Left lung (tissue), 10 donors: ENCODE measurements around the gene NFIC. TPM values are rescaled to one million over a fixed set of nuclear protein-coding genes. Genes with fewer than 3 reads are reported as not detected.
"Not testable (repeated sequence)": the region's sequence is repeated elsewhere in the genome, so short reads cannot be mapped to it uniquely, and the experiment has no call there.

Source experiments
- ATAC-seq: fragments of 200-7000 bp; cut with Tn5 transposase; one replicate; pipeline ENCODE4 v1.9.1; 2020; ENCODE audit warnings: moderate library complexity
- DNase-seq, 4 donors: peaks; one replicate each; pipeline ENCODE4 v3.0.0-alpha.2; 2013 to 2020
- H3K27ac ChIP-seq, 2 donors: fragments of 200-600 bp; sonication (generic) in 1 of 2; one replicate each; pipeline versions ENCODE4 v1.5.0 to v1.8.0; 2020 to 2021
- H3K27me3 ChIP-seq, 2 donors: fragments of 200-600 bp; sonication (generic) in 1 of 2; one replicate each; pipeline versions ENCODE4 v1.5.0 to v1.8.0; 2020 to 2021
- H3K36me3 ChIP-seq, 2 donors: fragments of 200-600 bp; sonication (generic) in 1 of 2; one replicate each; pipeline versions ENCODE4 v1.5.0 to v1.8.0; 2020 to 2021
- H3K4me1 ChIP-seq, 2 donors: fragments of 200-600 bp; one replicate each; pipeline ENCODE4 v1.8.0; 2021
- H3K4me3 ChIP-seq, 2 donors: fragments of 200-600 bp; sonication (generic) in 1 of 2; one replicate each; pipeline versions ENCODE4 v1.5.0 to v1.8.0; 2020 to 2021; ENCODE audit warnings: mild to moderate bottlenecking in 1 of 2
- H3K9me3 ChIP-seq, 2 donors: fragments of 200-600 bp; sonication (generic) in 1 of 2; one replicate each; pipeline versions ENCODE4 v1.5.0 to v1.8.0; 2020 to 2021
- CTCF ChIP-seq, 2 donors: fragments of 200-600 bp; sonication (generic) in 1 of 2; IDR thresholded peaks; one replicate each; pipeline versions ENCODE4 v1.5.0 to v1.8.0; 2021; ENCODE audit warnings: antibody characterized with exemption in 2 of 2
- intact Hi-C, 2 donors: fragments of 100-400 bp; cut with DNase I; formaldehyde crosslinking; loops; one replicate each; pipeline versions ENCODE4 v1.11.2 to v1.14.2; 2022
- polyA plus RNA-seq, 6 donors: library from polyadenylated mRNA; unstranded; fragments of 120-200 nt; gene quantifications; one replicate each; pipeline ENCODE4 v1.2.1, GENCODE V29; 2013; ENCODE audit not compliant: insufficient read length in 6 of 6
- total RNA-seq, 2 donors: library from RNA; stranded (reverse); fragmentation: NEBNext Ultra II Directional; extraction: Animal tissue kit (Norgen Biotek cat#: 25700); gene quantifications; one replicate each; pipeline ENCODE4 v1.2.1, GENCODE V29; 2021
- donor health status: DM: no; HTN: yes; CAD: no.
- donor health status: DM: no; HTN: no; CAD: no.

Gene NFIC
- total and polyA plus RNA-seq, 8 donors = 37.2 to 163 (median 55.7) TPM

DNA sequence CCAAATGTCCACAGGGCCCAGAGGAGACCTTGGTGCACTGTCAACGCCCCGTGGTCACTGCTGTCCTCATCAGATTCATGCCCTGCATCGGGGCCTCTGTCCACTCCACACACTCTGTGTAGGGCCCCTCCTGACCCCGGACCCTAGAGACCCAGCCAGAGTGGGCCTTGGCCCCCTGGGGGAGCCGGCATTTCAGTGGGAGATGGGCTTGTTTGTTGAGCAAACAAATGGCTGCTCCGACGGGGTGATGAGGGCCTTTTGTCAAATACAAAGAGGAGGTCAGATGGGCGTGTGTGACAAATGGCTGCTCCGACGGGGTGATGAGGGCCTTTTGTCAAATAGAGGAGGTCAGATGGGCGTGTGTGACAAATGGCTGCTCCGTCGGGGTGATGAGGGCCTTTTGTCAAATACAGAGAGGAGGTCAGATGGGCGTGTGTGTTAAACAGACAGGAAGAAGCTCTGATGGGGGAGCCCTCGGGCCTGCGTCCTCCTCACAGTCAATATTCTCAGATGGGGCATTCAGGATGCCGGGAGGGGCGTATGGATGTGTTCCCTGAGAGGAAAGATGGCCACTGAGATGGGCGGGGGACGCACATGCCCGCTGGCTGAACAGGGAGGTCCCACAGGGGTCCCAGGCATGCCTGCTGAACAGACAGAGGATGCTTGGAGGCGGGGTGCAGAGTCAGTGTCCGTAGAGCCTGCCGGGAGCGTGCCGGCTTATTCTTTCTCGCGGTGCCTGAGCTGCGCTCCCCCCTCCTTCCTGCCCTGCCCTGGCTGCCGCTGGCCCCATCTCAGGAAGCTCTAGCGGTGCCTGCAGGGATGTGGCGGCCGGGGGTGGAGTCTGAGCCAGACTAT lies 77.7 kb downstream of the NFIC start:
- no peak for TF ChIP-seq CTCF (IDR thresholded peaks at IDR 0.05)
- peak; percentile 55 for ATAC-seq
- Histone ChIP-seq H3K36me3 (peaks cover 0 to 86% of the 10 kb centered on the region in 2 donors), H3K4me3 (no peak overlapping the region), H3K27me3 (no peaks in the 10 kb centered on the region), H3K9me3 (no peaks in the 10 kb centered on the region), H3K4me1 (peaks cover 0 to 47% of the 10 kb centered on the region in 2 donors), H3K27ac (peak overlapping the region; percentile 55 to 58)
- peak in 1 of 4 donors; percentile 71 for DNase-seq
- intact Hi-C loops = no loop called here

DNA sequence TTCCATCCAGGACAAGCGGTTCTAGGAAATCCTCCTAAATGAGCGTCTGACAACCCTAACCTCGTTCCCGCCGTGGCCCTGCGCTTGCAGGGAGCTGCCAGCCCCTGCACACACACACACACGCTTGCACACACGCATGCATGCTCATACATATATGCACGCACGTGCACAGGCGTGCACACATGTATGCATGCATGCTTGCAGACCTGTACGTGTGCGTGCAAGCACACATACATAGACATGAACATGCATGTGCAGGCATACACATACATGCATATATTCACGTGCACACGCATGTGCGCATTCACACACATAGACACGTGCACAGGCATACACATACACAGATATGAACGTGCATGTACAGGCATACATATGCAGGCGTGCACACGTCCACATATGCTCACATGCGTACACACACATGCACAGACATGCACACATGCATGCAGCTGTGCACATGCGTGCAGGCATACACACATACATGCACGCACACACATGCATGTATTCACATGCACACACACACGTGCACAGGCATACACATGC lies 78.4 kb downstream of the NFIC start:
- Histone ChIP-seq H3K4me3 (no peak overlapping the region), H3K4me1 (peaks cover 0 to 47% of the 10 kb centered on the region in 2 donors), H3K27me3 (no peaks in the 10 kb centered on the region), H3K36me3 (peaks cover 0 to 92% of the 10 kb centered on the region in 2 donors), H3K27ac (peak overlapping the region in 1 of 2 donors; percentile 50), H3K9me3 (no peaks in the 10 kb centered on the region)
- no peak for TF ChIP-seq CTCF (IDR thresholded peaks at IDR 0.05)
- ATAC-seq (no peak), DNase-seq (no peak)
- intact Hi-C loops = no loop called here

DNA sequence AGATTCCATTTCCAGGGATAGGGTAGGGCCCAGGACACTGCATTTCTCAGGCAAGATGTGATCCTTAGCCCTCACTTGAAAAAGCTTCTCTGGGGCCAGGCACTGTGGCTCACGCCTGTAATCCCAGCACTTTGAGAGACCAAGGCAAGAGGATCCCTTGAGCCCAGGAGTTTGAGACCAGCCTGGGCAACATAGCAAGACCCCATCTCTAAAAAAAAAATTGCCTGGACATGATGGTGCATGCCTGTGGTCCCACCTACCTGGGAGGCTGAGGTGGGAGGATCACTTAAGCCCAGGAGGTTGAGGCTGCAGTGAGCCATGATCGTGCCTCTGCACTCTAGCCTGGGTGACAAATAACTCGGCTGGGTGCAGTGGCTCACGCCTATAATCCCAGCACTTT lies 80.3 kb downstream of the NFIC start:
- H3K27me3 ChIP-seq, ATAC-seq, DNase-seq, intact Hi-C loops, H3K9me3 ChIP-seq, H3K4me3 ChIP-seq: not testable (repeated sequence)
- Histone ChIP-seq H3K4me1 (peaks cover 0 to 61% of the 10 kb centered on the region in 2 donors), H3K36me3 (peaks cover 0 to 95% of the 10 kb centered on the region in 2 donors), H3K27ac (peak overlapping the region in 1 of 2 donors; percentile 50)

DNA sequence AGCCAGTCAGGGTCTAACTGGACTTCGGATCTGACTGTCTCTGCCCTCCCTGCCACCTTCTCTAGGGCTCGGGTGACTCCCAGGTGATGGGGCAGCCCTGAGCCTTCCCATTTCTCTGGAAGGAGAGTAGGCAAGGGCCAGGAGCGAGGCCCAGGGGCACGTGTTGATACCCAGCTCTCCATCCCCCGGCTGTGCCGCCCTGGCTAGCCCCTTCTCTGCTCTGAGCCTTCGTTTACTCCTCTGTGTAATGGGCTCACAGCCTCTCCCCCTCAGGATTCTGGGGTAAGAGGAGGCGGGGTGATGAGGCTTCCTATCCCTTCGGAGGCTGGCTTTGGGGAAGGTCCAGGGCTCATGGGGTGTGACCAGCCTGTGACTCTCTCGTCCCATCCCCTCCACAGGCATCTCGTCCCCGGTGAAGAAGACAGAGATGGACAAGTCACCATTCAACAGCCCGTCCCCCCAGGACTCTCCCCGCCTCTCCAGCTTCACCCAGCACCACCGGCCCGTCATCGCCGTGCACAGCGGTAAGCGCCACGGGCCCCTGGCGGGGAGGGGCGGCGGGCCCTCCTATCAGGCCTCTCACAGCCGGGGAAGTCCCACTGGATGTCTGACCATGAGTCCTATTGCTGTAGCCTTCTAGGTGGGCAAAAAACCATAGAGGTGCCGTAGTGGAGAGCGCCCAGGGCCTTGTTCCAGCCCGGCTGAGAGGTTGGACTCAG lies 82.4 kb downstream of the NFIC start:
- Histone ChIP-seq H3K27ac (no peak overlapping the region), H3K9me3 (no peaks in the 10 kb centered on the region), H3K36me3 (peaks cover 0 to 95% of the 10 kb centered on the region in 2 donors), H3K4me3 (no peak overlapping the region), H3K27me3 (no peaks in the 10 kb centered on the region), H3K4me1 (peaks cover 0 to 42% of the 10 kb centered on the region in 2 donors)
- no peak for TF ChIP-seq CTCF (IDR thresholded peaks at IDR 0.05)
- ATAC-seq = no peak
- DNase-seq = no peak
- intact Hi-C loops = no loop called here

DNA sequence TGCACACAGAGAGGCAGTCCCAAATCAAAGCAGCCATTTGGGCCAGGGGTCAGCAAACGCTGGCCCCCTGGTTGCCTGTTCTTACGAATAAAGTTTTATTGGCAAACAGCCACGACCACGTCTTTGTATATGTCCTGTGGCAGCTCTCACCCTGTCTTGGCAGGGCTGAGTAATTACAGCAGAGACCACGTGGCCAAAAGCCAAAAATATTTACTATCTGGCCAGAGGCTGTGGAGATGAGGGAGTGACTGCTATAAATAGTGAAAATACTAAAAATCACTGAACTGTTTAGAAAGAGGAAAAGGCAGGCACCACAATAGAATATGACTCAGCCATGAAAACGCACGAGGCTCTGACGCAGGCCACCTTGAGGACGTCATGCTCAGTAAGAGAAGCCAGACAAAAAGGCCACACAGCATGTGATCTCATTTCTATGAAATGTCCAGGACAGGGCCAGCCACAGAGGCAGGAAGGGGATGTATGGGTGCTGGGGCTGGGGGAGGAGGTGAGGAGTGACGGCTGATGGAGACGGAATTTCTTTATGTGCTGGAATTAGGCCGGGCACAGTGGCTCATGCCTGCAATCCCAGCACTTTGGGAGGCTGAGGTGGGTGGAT lies 84.5 kb downstream of the NFIC start:
- no peaks in the 10 kb centered on the region for H3K9me3 ChIP-seq
- DNase-seq (peak in 2 of 4 donors; percentile 69 to 82), ATAC-seq (peak; percentile 86)
- H3K27ac ChIP-seq = peak overlapping the region; percentile 59 to 93
- H3K4me1 ChIP-seq = peaks cover 0 to 25% of the 10 kb centered on the region in 2 donors
- H3K4me3 ChIP-seq = no peak overlapping the region
- no peak for TF ChIP-seq CTCF (IDR thresholded peaks at IDR 0.05)
- H3K27me3 ChIP-seq = no peaks in the 10 kb centered on the region
- intact Hi-C loops = no loop called here
- peaks cover 0 to 98% of the 10 kb centered on the region in 2 donors for H3K36me3 ChIP-seq
